Measurements from ENCODE around the gene UBR1.
"Not testable (repeated sequence)": the region's sequence is repeated elsewhere in the genome, so short reads cannot be mapped to it uniquely, and the experiment has no call there.

UBR1 gene

DNA sequence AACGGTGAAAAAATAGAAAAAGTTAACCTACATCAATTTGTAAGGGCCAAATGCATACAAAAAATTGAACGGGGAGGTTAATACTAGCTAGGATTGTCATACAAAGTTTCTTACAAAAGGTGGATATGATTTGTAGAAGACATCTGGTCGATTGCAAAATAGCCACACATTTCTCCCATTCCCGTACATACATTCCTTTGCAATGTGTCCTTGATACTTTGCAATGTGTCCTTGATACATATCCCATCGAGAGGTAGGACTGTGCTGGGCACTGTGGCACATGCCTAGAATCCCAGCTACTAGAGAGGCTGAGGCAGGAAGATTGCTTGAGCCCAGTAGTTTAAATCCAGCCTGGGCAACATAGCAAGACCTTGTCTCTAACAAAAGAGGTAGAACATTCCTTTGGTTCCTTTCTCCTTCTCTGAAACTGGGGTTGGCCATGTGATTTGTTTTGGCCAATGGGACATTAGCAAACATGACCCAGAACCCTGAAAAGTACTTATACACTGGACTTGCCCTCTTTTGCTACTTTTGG lies 194.7 kb downstream of the UBR1 start:
- DNase-seq (ENCODE audit: low spot score), result no peak

DNA sequence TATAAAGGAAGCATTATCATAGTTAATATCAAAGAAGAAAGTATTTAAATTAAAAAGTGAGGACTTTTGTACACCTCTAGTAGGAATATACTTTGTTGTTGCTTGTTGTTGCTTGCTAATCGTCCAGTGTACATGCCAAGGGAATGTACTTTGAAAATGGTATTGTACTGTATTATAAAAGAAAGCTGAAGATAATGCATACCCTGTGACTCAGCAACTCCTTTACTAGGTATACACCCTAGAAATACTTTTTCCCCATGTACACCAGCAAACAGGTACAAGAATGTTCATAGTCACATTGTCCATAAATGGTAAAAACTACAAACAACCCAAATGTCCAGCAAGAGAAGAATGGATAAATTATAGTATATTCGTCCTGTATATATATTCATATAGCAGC lies 197.3 kb downstream of the UBR1 start:
- no peak for DNase-seq (ENCODE audit: low spot score)

- no peak for DNase-seq (ENCODE audit: low spot score)
These were observed 202.2 kb downstream of the UBR1 start for GRCh38 chr15:42903388-42904324.

- not testable (repeated sequence) for DNase-seq (ENCODE audit: low spot score)
These were observed 211.9 kb downstream of the UBR1 start for GRCh38 chr15:42893911-42894310.
